Suprapubic skin (tissue), 4 donors: ENCODE results near the gene PRTG. TPM values are rescaled to one million over a fixed set of nuclear protein-coding genes. Genes with fewer than 3 reads are reported as not detected.
"Not testable (repeated sequence)": the region's sequence is repeated elsewhere in the genome, so short reads cannot be mapped to it uniquely, and the experiment has no call there.

Experiments
- DNase-seq, 2 donors: peaks; one replicate each; pipeline ENCODE4 v3.0.0-alpha.2; 2019; ENCODE audit warnings: low spot score in 2 of 2
- H3K27ac ChIP-seq: fragments of 200-600 bp; sonication (generic); one replicate; pipeline ENCODE4 v1.5.1; 2019
- H3K27me3 ChIP-seq: fragments of 200-600 bp; sonication (generic); one replicate; pipeline ENCODE4 v1.5.1; 2019
- H3K36me3 ChIP-seq: fragments of 200-600 bp; sonication (generic); one replicate; pipeline ENCODE4 v1.5.1; 2019
- H3K4me1 ChIP-seq: fragments of 200-600 bp; sonication (generic); one replicate; pipeline ENCODE4 v1.5.1; 2019
- H3K4me3 ChIP-seq: fragments of 200-600 bp; sonication (generic); one replicate; pipeline ENCODE4 v1.5.1; 2019; ENCODE audit warnings: mild to moderate bottlenecking
- H3K9me3 ChIP-seq: fragments of 200-600 bp; sonication (generic); one replicate; pipeline ENCODE4 v1.5.1; 2019
- CTCF ChIP-seq, 2 donors: fragments of 200-600 bp in 1 of 2; fragments of 450-650 bp in 1 of 2; sonication (generic) in 1 of 2; IDR thresholded peaks; one replicate each; pipeline ENCODE4 v1.5.1; 2016 to 2019; ENCODE audit warnings: antibody characterized with exemption in 2 of 2, mild to moderate bottlenecking in 1 of 2, moderate library complexity in 1 of 2
- EP300 ChIP-seq: sonication (generic); formaldehyde crosslinking; IDR thresholded peaks from one replicate; pipeline ENCODE4 v1.6.1; 2017; ENCODE audit warnings: antibody characterized with exemption
- POLR2A ChIP-seq, 2 donors: fragments of 450-650 bp; IDR thresholded peaks; one replicate each; pipeline ENCODE4 v1.6.1; 2017; ENCODE audit warnings: antibody characterized with exemption in 2 of 2, mild to moderate bottlenecking in 2 of 2, moderate library complexity in 2 of 2
- POLR2AphosphoS5 ChIP-seq, 3 donors: sonication (generic); formaldehyde crosslinking; IDR thresholded peaks; one replicate each; pipeline ENCODE4 v1.6.1; 2017; ENCODE audit warnings: antibody characterized with exemption in 3 of 3
- WGBS: methylation state at CpG from one replicate; pipeline ENCODE4 v1.1.5; 2018; 5-methylcytosine and 5-hydroxymethylcytosine counted together
- total RNA-seq, 4 donors: library from RNA; depleted of rRNA; stranded (reverse); fragments of >200 nt; gene quantifications; one replicate each; pipeline ENCODE4 v1.1.0, GENCODE V29; 2016

Gene PRTG
- under 1 TPM in 3 of 4 donors, not detected in 1; 0.08 to 0.49 (median 0.24) TPM for total RNA-seq

- TF ChIP-seq CTCF (IDR thresholded peaks at IDR 0.05) (no peak), EP300 (no peak), POLR2A (IDR thresholded peaks at IDR 0.05) (no peak), POLR2AphosphoS5 (IDR thresholded peaks at IDR 0.05) (no peak)
- peak; percentile 64 to 81 for DNase-seq
- H3K27me3 ChIP-seq = peaks cover 51% of the 10 kb centered on the region
- no peaks in the 10 kb centered on the region for H3K36me3 ChIP-seq
- H3K27ac ChIP-seq = no peak within 1 kb of the TSS
- H3K4me3 ChIP-seq = peak within 1 kb of the TSS; percentile 64
- H3K9me3 ChIP-seq = no peaks in the 10 kb centered on the region
- 7% methylated on average over 15 of the region's 75 CpGs for WGBS
- H3K4me1 ChIP-seq = peaks cover 25% of the 10 kb centered on the region
Observed at GRCh38 chr15:55742927-55743728, at the start of gene PRTG. Gene PRTG, minus strand, starts transcription at chr15:55743152. Its CDS starts 221 bp downstream, at chr15:55742931.

GRCh38 chr15:55791551-55792400, 48.8 kb upstream of the PRTG start:
- no peaks in the 10 kb centered on the region for H3K27me3 ChIP-seq
- no peak overlapping the region for H3K27ac ChIP-seq
- whole genome bisulfite sequencing = 89% methylated on average over 3 of the region's 3 CpGs
- H3K4me3 ChIP-seq = no peak overlapping the region
- DNase-seq = no peak
- TF ChIP-seq EP300 (no peak), POLR2A (IDR thresholded peaks at IDR 0.05) (no peak), POLR2AphosphoS5 (IDR thresholded peaks at IDR 0.05) (no peak), CTCF (IDR thresholded peaks at IDR 0.05) (no peak)
- H3K9me3 ChIP-seq = no peaks in the 10 kb centered on the region
- H3K36me3 ChIP-seq = no peaks in the 10 kb centered on the region
- peaks cover 3% of the 10 kb centered on the region for H3K4me1 ChIP-seq

- Histone ChIP-seq H3K4me1 (no peaks in the 10 kb centered on the region), H3K27me3 (no peaks in the 10 kb centered on the region), H3K27ac (no peak overlapping the region), H3K4me3 (no peak overlapping the region), H3K36me3 (no peaks in the 10 kb centered on the region), H3K9me3 (no peaks in the 10 kb centered on the region)
- DNase-seq = no peak
- 83% methylated on average over 8 of the region's 8 CpGs for WGBS
- TF ChIP-seq CTCF (IDR thresholded peaks at IDR 0.05) (peak in 1 of 2 donors; percentile 7), POLR2A (IDR thresholded peaks at IDR 0.05) (no peak)
Observed at GRCh38 chr15:55789066-55789660, 46.2 kb upstream of the PRTG start.

GRCh38 chr15:55786341-55786740, 43.4 kb upstream of the PRTG start:
- no peaks in the 10 kb centered on the region for H3K27me3 ChIP-seq
- no peak for DNase-seq
- TF ChIP-seq EP300 = no peak
- no peak for TF ChIP-seq POLR2AphosphoS5 (IDR thresholded peaks at IDR 0.05)
- no peak for TF ChIP-seq POLR2A (IDR thresholded peaks at IDR 0.05)
- no peak for TF ChIP-seq CTCF (IDR thresholded peaks at IDR 0.05)
- no peak overlapping the region for H3K4me3 ChIP-seq
- WGBS = 90% methylated on average over 3 of the region's 3 CpGs
- H3K36me3 ChIP-seq = no peaks in the 10 kb centered on the region
- H3K9me3 ChIP-seq = no peaks in the 10 kb centered on the region
- no peak overlapping the region for H3K27ac ChIP-seq
- H3K4me1 ChIP-seq = no peaks in the 10 kb centered on the region

- H3K4me3 ChIP-seq, DNase-seq, H3K4me1 ChIP-seq, H3K27me3 ChIP-seq, H3K9me3 ChIP-seq, H3K36me3 ChIP-seq, H3K27ac ChIP-seq: not testable (repeated sequence)
- 79% methylated on average over 9 of the region's 9 CpGs for WGBS
Observed at GRCh38 chr15:55785593-55785992, 42.6 kb upstream of the PRTG start.
